Inflammatory macrophage treated with lipopolysaccharide for 4 hours (primary cell): Measurements from ENCODE around the gene PGM2.
"Not testable (repeated sequence)": the region's sequence is repeated elsewhere in the genome, so short reads cannot be mapped to it uniquely, and the experiment has no call there.

ENCODE experiments used
- DNase-seq: peaks from one replicate; pipeline ENCODE4 v3.0.0-alpha.2; 2020

PGM2 gene

DNA sequence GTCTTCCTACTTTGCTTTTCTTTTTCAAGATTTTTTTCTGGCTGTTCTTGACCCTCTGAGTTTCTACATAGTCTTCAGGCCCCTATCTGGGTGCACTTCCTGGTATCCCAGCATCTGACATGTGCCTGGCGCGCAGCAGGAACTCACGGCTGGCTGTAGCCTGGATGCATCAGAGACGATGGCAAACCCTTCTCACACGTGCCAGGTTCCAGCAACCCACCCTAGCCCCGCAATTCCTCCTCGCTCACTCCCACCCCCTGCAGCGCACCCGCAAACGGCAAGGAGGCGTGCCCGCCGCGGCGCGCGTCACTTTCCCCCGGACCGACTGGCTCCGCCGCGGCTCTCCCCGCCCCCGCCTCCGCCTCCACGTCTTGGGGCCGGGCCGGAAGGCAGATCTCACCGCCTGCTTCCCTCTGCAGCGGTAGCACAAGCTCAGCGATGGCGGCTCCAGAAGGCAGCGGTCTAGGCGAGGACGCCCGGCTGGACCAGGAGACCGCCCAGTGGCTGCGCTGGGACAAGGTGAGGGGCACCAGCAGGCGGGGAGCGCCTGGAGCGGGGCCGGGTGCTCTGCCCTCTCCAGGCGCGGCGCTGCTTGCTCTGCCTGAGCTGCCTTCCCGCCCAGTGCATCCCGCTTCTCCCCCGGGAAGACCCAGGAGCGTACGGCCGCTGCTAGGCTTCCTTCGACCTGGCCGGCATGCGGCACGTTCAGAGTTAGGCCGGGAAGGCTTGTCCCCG, at the start of gene PGM2:
Gene PGM2 (plus strand): TSS at position 392 of the 735 bp plus-strand sequence. CDS start 47 bp downstream, at position 439.
- peak; percentile 89 for DNase-seq

DNA sequence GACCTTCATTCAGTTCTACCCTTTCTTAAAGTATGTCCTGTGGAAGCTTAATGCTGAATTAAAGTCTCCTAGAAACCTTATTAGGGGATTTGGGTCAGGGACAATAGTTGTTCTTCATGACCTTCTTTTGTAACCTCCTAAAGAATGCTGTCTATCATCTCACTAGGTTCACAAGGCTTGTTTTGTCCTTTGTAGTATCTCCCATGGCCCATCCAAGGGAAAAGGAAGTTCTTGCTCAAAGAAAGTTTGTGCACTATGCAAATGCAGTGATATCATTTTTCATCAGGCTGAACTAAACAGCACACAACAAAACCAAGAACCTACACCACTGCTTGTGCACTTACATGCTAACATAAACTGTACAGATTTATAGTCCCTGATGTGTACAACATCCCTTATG, 46.6 kb upstream of the PGM2 start:
- no peak for DNase-seq

DNA sequence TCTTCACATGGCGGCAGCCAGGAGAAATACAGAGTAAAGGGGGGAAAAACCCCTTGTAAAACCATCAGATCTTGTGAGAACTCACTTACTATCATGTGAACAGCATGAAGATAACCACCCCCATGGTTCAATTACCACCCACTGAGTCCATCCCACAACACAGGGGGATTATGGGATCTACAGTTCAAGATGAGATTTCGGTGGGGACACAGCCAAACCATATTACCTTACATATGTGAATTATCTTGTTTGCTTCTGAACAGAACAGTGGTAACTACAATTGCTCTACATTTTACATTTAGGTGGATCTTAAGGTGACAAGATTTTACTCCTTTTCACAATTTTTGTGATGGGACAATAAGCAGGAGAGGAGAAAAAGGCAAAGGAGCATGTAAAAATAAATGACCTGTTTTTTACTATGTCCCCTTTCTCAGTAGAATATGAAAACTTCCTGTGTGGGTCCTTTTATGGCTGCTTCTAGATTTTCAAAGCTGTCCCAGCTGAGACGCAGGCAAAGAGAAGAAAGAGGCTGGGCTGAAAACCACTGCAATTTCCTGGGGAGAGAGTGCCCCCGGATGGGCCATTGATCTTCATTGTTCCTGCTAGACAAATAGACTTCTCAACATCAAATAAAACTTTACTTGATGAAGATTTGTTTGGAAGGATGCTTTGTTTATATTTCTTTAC, 45.9 kb upstream of the PGM2 start:
- no peak for DNase-seq

DNA sequence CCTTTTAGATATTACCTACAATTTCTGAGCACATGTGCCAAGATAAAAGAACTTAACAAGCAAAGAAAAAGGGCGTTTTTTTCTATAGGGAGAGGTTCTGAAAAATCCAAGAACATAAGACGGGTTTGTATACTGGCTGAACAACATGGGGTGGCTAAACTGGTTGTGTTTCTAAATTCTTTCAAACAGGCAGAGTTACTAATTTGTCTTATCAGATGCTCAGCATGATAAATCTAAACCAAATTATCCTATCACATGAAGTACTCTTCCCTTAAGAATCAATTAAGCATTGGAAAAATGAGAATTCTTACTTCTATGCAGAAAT, 45.4 kb upstream of the PGM2 start:
- DNase-seq, result no peak

DNA sequence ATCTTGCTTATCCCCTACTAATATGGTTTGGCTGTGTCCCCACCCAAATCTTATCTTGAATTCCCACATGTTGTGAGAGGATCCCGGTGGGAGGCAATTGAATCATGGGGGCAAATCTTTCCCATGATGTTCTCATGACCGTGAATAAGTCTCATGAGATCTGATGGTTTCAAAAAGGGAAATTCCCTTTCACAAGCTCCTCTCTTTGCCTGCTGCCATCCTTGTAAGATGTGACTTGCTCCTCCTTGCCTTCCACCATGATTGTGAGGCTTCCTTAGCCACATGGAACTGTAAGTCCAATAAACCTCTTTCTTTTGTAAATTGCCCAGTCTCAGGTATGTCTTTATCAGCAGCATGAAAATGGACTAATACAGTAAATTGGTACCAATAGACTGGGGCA, 40.2 kb upstream of the PGM2 start:
- not testable (repeated sequence) for DNase-seq

DNA sequence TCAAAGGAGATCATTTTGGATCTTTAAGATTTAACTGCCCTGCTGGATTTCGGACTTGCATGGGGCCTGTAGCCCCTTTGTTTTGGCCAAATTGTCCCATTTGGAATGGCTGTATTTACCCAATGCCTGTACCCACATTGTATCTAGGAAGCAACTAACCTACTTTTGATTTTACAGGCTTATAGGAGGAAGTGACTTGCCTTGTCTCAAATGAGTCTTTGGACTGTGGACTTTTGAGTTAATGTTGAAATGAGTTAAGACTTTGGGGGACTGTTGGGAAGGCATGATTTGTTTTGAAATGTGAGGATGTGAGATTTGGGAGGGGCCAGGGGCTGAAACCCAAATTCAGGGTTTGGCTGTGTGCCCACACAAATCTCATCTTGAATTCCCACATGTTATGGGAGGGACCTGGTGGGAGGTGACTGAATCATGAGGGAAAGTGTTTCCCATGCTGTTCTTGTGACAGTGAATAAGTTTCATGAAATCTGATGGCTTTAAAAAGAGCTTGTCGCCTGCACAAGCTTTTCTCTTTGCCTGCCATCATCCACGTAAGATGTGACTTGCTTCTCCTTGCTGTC, 38.5 kb upstream of the PGM2 start:
- DNase-seq, result peak; percentile 35

DNA sequence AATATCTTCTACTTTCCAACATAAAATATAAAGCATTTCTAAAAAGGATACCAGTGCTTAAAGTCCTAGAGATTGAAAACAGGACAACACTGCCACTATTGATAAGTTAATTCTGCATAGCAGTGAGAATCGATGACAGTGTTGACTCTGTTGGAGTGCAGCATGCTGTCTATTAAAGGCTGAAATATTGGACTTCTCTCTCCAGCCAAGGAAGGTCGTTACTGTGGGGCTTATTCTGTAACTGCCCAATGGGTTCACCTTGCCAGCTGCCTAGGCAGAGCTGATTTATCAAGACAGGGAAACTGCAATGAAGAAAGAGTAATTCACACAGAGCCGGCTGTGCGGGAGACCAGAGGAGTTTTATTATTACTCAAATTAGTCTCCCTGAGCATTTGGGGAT, 37.7 kb upstream of the PGM2 start:
- no peak for DNase-seq

DNA sequence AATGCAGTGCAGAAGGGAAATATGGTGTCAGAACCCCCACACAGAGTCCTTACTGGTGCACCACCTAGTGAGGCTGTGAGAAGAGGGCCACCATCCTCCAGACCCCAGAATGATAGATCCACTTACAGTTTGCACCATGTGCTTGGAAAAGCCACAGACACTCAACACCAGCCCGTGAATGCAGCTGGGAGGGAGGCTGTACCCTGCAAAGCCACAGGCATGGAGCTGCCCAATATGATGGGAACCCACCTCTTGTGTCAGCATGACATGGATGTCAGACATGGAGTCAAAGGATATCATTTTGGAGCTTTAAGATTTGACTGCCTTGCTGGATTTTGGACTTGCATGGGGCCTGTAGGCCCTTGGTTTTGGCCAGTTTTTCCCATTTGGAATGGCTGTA, 34.2 kb upstream of the PGM2 start:
- DNase-seq, result no peak

DNA sequence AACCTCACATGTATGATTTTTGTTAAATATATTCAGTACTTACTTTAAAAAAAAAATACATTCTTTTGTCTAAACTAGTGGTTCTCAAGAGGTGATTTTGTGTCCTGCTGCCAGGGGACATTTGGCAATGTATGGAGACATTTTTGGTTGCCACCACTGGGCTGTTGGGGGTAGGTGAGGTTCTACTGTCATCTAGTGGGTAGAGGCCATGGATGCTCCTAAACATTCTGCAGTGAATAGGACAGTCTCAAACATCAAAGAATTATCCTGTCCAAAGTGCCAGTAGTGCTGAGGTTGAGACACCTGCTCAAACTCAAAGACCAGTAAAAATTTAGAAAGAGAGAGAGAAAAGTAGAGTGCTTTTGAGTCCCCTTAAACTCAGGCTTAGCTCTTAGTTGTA, 32.9 kb upstream of the PGM2 start:
- peak; percentile 38 for DNase-seq

DNA sequence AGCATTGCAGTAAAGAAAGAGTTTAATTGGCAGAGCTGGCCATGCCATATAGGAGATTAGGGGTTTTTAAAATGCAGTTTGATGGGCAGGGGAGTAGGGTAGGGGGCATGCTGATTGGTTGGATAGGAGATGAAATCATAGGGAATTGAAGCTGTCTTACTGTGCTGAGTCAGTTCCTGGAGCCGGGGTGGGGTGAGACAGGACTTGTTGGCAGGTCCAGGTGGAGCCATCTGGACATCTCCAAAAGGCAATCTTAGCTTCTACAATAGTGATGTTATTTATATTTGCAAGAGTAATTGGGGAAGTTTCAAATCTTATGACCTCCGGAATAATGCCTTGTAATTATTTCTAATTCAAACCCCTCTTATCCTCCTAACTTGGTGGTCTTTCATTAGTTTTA, 32.4 kb upstream of the PGM2 start:
- DNase-seq, result no peak

DNA sequence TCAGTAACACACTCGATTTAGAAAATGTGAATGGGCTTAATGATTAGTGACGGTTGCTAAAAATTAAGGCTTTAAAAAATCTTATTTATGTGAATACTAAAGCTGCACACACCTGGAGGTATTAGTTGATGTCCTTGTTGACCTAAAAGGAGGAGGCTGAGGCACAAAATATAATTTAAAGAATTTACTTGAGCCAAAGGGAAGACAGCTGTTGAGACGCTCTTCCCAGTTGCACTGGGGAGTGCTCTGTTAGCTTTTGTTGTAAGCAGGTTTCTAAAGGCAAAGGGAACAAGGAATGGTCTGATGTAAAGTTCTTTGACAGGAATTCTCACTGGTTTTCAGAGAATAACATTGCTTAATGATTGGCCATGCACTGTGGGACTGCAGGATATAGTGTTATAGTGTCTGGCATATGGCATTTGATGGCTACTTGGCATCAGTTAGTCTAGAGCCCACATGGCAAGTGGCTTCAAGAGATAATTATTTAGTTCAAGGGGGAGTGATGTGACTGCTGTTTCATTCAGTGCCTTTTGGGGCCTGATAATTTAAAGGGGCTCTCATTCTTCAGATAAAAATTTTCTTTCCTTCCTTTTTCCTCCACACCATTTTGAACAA, 30.8 kb upstream of the PGM2 start:
- DNase-seq, result no peak

DNA sequence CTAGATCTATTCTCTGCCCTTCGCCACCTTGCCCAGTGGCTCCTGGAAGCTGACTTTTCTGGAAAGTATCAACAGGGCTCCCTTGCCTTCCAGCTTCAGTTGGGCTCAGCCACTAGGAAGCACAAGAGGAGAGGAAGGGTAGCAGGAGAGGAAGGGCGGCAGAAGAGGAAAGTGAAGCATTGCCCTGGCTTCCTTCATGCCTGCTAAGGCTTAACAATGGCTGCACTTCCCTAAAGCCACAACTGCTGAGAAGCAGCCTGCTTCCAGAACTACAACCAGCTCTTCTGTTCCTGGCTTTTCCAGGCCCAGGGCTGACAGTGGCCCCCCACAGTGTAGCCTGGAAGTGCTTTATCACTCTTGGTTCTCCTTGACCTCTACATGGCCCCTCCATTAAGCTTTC, 29.1 kb upstream of the PGM2 start:
- DNase-seq, result no peak

DNA sequence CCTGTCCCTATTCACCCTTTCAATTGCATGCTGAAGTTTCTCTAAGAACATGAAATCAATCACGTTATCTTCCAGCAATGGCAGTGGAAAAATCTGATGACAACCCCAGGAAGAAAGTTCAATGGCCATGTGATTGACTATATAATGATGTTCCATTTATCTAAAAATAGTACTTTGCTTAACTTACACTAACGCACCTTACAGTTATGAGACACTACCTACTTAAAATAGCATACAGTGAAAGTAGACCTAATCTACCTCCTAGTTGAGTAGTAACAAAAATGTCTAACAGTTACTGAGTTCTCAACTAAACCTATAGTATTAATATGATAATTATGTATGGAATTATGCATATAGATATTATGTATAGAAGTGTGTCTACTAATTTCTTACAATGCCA, 28.6 kb upstream of the PGM2 start:
- DNase-seq, result no peak

DNA sequence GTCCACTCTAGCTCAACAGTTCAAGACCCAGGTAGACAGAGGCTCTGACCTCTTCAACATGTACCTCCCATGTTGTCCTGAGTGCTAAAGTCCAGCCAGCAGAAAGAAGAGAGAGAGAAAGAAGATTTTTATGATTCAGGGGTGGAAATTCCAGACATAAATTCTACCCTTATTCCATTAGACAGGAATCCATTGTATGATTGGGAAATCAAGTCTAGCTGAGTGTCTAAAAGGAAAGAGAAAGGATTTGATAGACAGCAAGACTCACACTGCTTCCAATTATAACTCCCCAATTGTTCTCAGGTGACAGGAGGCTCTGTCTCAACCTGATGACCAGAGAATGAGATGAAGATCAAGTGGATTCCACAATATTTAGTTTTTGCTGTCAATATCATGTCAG, 27.9 kb upstream of the PGM2 start:
- DNase-seq, result no peak

DNA sequence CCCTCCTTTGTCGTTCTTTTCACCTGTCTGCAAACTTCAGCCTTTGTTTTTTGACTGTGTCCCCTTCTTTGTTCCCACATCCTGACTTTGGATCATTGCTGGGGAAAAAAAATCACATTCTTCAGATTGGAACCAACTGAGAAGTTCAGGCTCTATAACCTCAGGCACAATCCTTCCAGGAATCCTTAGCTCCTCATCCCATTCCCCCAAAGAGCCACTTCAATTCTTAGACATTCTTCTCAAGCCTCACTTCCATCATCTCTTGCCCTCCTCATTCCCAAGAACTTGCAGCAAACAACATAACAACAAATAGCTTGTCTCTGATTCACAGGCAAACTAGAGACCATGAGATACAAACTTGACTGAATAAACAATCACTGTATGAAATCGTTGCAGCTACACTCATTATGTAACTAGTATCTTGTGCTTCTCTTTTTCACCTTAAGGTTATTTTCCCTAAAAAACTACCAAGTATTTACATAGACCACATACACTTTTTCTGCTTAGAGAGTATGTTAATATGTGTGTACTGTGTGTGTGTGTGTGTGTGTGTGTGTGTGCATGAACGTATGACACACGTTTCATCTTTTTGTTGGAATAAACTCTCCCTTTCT, 26.4 kb upstream of the PGM2 start:
- DNase-seq, result peak; percentile 40

DNA sequence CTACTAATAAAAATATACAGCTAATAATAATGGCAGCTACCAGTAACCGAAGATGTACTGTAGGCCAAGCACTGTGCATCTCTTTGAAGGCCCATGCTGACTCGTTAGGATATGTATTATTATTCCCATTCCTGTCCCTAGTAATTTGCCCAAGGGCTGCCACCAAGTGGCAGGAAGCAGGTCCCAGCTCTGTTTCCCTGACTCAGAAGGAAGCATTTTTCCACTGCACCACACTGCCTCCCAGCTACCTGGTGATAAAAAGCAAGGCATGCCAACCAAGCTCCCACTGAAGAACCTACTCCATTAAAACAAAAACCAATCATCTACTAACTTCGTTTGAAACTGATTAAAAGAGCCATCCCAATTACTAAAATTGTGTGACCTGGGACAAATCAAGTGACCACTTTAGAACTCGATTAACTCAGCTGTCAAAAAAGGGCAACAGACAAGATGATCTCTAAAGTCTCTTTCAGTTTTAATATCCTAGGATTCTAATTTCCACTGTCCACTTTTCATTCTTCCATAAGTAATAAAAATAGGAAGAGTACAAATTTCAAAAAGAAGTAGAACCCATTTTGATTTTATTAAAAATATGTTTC, 24.3 kb upstream of the PGM2 start:
- DNase-seq, result peak; percentile 36

DNA sequence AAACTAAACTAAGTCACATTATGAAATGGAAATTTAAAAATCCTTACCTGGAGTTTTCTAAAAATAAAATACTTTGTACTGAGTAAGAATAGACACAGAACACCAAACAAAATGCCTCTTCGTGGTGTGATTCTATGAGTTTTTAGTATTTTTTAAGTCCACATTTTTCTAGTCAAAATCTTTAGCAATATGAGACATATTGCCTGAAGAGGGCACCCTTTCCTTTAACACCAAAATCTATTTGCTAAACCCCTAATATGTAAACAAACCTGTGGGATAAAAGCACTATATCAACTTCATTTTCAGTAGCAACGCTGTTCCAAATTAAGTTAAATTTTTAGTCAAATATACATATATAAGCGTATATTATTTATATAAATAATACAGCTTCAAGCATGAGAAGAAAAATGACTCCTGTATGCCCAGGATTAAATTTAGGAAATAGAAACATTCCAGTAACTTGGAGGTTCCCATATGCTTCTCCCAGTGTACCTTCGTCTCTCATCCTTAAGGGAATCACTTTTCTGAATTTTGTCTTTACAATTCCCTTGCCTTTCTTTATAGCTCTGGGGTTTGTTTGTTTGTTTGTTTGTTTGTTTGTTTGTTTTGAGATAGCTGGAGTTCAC, 23.0 kb upstream of the PGM2 start:
- DNase-seq, result peak; percentile 71

DNA sequence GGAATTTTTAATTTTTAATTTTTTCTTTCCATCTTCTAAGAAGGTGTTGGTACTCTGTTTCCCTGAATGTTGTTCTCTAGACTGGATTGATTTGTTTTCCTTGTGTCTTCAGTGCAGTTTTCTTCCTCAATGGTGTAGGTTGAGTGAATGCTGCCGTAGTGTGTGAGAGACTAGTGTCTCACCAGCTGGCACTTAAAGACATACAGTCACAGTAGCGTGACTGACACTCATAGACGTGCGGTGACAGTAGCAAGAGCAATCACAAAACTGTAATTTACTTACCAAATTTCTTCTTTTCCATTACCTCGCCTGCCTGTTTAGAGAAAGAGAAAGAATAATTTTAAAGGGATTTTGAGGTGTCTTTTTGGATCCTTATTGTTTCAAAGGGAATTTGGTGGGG, 21.4 kb upstream of the PGM2 start:
- no peak for DNase-seq

DNA sequence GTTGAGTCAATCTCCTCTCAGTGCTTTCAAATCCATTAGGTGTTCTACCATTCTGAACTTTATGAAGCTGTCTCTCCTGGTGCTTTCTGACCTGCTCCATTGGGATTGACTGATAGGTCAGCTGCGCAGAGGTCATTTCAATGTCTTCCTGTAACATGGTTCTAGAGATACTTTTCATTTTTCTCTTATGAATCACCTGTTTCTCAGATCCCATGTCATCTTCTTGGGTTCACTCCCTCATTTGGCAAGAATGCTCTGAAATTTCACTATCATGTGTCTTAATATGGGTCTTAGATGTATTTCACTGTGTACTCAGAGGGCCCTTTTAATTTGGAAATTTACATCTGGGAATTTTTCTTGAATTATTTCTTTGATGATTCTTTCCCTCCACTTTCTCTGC, 13.8 kb upstream of the PGM2 start:
- DNase-seq, result no peak

DNA sequence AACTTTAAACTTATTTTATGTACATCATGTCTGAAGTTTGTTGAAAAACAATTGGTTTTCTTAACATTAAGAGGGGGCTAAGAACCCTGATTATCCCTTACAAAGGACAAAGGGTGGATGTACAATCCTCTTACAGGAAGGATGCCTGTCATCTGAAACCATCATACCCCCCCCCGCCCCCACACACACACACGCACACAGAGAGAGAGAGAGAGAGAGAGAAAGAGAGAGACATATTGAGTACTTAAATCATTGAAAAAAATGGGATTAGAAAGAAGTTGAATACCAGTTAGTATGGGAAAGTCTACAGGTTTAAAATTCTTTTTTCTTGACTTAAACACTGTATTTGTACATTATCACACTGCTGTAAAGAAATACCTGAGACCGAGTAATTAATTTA, 10.9 kb upstream of the PGM2 start:
- no peak for DNase-seq

DNA sequence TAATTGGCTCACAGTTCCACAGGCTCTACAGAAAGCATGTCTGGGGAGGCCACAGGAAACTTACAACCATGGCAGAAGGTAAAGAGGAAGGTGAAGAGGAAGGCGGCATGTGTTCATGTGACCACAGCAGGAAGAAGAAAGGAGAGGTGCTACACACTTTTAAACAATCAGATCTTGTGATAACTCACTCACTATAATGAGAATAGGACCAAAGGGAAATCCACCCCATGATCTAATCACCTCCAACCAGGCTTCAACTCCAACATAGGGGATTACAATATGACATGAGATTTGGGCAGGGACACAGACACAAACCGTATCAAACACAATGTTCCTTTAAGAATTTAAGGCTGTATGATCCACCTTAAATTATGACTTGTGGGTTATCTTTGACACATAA, 10.5 kb upstream of the PGM2 start:
- DNase-seq, result no peak

DNA sequence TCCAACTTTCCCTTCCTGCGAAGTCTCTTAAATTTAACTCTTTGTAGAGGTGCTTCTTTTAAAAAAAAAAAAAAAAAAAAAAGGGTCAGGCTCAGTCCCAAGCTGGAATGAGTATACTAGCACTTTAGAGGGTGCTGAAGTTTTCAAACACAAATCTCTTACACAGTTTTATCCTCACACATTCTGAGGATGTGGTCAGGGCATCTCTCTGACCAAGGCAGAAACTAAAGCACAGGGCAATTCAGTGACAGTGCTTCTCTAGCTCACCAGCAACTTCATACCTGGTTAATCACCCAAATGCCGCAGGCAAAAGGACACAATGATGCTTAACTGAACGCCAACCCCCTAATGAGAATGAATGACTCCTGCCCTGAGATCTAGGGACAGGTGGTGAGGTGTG, 9.8 kb upstream of the PGM2 start:
- no peak for DNase-seq

DNA sequence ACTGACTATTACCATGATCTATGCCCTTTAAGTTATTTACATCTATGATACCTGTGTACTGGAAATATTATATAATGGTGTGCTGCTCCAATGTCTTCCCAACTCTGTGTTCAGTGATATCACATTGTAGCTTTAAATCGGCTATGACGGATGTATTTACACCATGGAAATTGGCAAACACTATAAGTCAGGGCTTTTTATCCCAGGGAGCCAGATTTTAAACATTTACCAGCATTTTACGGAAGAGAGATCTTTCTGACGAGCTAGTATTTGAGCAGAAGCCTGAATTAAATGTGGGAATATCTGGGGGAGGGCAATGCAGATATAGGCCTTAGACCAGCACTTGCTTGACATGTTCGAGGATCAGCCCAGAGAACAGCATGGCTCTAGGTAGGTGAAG, 7.7 kb upstream of the PGM2 start:
- no peak for DNase-seq
